ENCODE results near the gene CNST.
"Not testable (repeated sequence)": the region's sequence is repeated elsewhere in the genome, so short reads cannot be mapped to it uniquely, and the experiment has no call there.

CNST gene

GRCh38 chr1:246677842-246678241 is 111.6 kb downstream of the CNST start:
- no peak for DNase-seq (ENCODE audit: low read depth in 2 of 2)

GRCh38 chr1:246678816-246679793 is 112.8 kb downstream of the CNST start:
- DNase-seq (ENCODE audit: low read depth in 2 of 2), result no peak

- no peak for DNase-seq (ENCODE audit: low read depth in 2 of 2)
These were observed 113.5 kb downstream of the CNST start for GRCh38 chr1:246679794-246680177.

GRCh38 chr1:246680190-246680589 is 113.9 kb downstream of the CNST start:
- DNase-seq (ENCODE audit: low read depth in 2 of 2), result no peak

GRCh38 chr1:246680696-246681130 is 114.5 kb downstream of the CNST start:
- no peak for DNase-seq (ENCODE audit: low read depth in 2 of 2)

GRCh38 chr1:246681900-246682895 is 115.9 kb downstream of the CNST start:
- DNase-seq (ENCODE audit: low read depth in 2 of 2), result no peak

GRCh38 chr1:246683521-246683920 is 117.3 kb downstream of the CNST start:
- DNase-seq (ENCODE audit: low read depth in 2 of 2), result no peak

- DNase-seq (ENCODE audit: low read depth in 2 of 2), result no peak
These were observed 120.7 kb downstream of the CNST start for GRCh38 chr1:246687002-246687401.

GRCh38 chr1:246689409-246690008 is 123.3 kb downstream of the CNST start:
- DNase-seq (ENCODE audit: low read depth in 2 of 2), result no peak

- DNase-seq (ENCODE audit: low read depth in 2 of 2), result no peak
These were observed 123.8 kb downstream of the CNST start for GRCh38 chr1:246690100-246690499.

GRCh38 chr1:246691622-246692495 is 125.6 kb downstream of the CNST start:
- DNase-seq (ENCODE audit: low read depth in 2 of 2), result no peak

GRCh38 chr1:246694213-246694895 is 128.1 kb downstream of the CNST start:
- not testable (repeated sequence) for DNase-seq (ENCODE audit: low read depth in 2 of 2)

- DNase-seq (ENCODE audit: low read depth in 2 of 2), result no peak
These were observed 128.9 kb downstream of the CNST start for GRCh38 chr1:246695136-246695535.

- DNase-seq (ENCODE audit: low read depth in 2 of 2), result no peak
These were observed 129.4 kb downstream of the CNST start for GRCh38 chr1:246695666-246696065.

- DNase-seq (ENCODE audit: low read depth in 2 of 2), result no peak
These were observed 132.3 kb downstream of the CNST start for GRCh38 chr1:246698466-246699094.

- DNase-seq (ENCODE audit: low read depth in 2 of 2), result peak; percentile 48 to 54
These were observed 133.0 kb downstream of the CNST start for GRCh38 chr1:246699095-246699735.

- no peak for DNase-seq (ENCODE audit: low read depth in 2 of 2)
These were observed 137.3 kb downstream of the CNST start for GRCh38 chr1:246703581-246703980.

- DNase-seq (ENCODE audit: low read depth in 2 of 2), result no peak
These were observed 139.1 kb downstream of the CNST start for GRCh38 chr1:246705368-246705767.

- DNase-seq (ENCODE audit: low read depth in 2 of 2), result no peak
These were observed 141.9 kb downstream of the CNST start for GRCh38 chr1:246708166-246708565.
